HK-2 (cell line): ENCODE results near the gene PPP1CB.
"Not testable (repeated sequence)": the region's sequence is repeated elsewhere in the genome, so short reads cannot be mapped to it uniquely, and the experiment has no call there.

Source experiments
- DNase-seq: peaks from one replicate; pipeline ENCODE4 v3.0.0-alpha.2; 2018; ENCODE audit not compliant: unreplicated experiment

The PPP1CB gene

DNA sequence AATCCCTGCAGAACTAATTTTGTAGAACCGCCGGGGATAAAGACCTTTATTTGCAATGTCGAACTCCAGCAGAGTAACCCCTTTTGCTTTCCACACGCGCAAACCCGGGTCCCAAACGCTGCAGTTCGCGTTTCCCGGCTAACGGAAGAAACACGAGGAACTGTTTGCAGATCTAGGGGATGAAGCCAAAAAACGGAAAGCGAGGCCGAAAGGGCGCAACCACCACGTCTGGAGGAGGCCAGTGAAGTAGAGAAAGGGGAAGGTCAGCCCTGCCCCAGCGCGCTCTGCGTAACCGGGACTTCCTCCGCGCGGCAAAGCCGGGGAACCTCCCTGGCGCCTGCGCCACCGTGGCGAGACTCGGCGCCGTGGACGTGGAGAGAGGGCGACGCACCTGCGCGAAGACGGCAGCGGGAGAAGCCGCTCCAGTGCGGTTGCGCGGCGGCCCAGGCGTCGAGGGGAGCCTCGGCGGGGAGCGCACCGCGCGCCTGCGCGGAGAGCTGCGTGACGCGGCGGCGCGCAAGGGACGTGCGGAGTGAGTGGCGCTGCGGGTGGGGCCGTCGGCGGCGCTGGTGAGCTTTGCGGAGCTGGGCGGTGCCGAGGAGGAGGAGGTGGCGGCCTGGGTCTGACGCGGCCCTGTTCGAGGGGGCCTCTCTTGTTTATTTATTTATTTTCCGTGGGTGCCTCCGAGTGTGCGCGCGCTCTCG is at the start of gene PPP1CB:
Gene PPP1CB, plus strand, starts transcription at position 579 of the 704 bp plus-strand sequence. CDS start 295 bp downstream, outside the sequence.
- peak; percentile 96 for DNase-seq

DNA sequence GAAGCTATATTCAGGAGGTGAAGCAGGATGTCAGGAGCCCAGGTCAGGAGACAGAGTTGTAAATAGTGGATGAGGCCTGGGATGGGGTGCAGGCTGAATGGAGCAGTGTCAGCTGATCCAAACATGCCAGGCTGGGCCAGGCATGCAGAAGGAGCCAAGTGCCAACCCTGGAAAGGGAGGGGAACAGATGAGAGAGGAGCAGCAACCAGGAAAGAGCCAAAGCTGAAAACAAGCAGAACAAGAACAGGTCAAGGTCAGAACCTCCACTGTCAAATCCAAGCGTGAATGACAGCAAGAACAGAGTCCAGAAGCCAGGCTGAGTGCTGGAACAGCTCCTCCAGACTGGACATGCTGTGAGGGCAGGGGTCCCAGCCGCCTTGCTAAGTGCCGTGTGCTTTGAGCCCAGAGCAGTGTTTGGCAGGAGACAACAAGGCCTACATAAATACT is 49.2 kb upstream of the PPP1CB start:
- no peak for DNase-seq

DNA sequence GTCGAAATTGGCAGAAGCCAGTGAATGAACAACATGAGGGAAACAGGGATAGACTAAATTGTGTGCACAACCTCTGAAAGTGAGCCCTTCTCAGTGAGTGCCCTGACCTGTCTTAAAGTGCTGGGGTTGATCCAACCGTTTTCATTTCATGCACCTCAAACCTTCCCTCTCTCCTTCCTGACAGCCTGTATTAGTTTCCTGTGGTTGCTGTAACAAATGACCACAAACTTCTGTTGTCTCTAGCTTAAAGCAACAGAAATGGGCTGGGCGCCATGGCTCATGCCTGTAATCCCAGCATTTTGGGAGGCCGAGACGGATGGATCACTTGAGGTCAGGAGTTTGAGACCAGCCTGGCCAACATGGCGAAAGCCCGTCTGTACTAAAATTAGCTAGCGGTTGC is 48.8 kb upstream of the PPP1CB start:
- DNase-seq = no peak

DNA sequence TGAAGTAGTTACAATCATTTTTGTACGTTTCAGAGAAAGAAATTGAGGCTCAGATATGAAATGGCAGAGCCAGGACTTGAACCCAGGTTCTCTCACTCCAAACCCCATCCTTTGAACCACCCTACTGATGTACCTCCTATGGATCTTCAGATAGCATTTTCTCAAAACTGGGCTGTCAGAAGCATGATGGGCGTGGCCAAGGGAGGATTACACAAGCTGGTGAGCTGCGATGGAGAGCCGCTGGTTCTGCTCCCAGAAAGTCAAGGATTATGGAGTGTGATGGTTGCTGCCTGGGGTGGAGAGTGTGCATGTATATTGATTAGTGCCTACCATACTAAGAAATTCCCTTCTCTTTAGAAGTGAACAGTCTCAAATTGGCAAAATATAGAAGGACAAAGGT is 47.0 kb upstream of the PPP1CB start:
- no peak for DNase-seq

DNA sequence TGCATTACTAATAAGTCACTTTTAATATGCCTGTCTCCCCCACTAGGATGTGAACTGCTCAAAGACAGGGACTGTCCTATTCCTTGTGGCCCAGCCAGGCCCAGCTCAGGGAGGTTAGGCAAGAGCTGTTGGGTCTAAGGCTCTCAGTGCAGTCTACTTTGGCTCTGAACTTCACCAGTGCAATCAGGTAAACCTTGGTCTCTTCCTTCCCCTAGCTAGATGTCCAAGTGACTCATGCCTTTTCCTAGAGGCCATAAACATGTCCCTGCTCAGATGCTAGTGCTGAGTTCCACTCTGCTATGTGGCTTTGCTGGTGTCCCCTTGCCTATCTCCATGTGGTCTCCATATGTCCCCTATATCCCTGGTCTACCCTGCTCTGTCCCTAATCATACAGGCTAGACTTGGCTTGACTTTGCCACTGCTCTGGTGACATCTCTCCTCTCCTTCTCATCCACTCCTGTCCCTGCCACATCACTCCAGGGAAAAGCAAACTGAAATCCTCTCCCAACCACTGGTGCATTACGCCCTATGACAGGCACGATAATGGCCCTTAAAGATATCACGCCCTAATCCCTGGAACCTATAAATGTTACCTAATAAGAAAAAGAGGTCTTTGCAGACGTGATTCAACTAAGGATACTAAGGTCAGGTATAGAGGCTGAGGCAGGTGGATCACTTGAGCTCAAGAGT is 45.7 kb upstream of the PPP1CB start:
- DNase-seq = no peak

DNA sequence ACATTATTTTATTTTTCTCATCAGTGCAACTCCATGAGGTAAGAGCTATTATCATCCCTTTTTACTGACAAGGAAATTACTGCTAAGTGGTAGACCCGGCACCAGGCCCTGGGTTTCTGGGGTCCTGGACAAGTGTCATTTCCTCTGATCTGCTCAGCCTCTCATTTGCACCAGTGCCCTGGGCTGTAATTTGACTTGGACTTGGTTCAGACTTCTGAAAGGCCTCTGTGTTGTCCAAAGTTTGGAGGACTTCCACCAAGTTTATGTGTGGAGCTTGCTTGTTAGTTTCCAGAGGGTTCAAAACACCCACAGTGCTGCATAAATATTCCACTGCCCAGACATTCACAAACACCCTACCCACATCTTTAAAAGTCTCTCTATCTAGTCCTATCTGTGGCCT is 44.0 kb upstream of the PPP1CB start:
- no peak for DNase-seq

DNA sequence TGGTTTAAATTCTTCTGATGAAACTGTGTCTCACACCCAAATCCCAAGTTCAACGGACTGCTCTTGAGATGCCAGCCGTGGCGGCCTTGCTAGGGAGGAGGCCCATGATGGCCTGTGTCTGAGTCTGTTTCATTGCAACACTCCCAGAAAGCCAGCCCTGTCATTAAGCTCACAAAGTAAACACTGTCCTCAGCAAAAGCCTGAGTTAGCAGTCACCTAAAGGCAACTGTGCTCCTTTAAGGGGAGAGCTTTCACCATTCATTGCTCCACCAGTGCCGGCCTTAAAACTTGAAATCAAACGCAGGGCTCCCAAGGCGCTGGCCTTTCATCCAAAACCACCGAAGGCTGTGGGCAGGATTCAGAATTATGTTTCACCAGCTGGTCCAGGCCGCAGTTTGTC is 42.5 kb upstream of the PPP1CB start:
- DNase-seq = no peak

DNA sequence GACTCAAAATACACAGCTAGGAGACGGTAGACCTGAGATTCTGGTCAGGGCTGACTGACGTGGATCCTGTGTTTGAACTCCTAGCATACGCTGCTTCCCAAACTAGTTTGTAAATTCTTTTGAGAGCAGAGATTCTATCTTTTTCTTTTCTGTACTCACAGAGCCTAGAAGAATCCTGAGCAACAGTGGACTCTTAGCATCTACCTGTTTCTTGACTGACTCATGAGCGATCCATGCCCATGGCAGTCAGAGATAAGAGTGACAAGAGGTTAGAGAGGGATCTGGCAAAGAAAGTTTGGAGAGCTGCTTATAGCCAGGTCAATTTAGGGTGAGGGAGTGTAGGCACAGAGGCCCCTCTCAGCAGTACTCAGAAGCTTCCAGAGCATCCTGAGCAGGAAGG is 41.1 kb upstream of the PPP1CB start:
- no peak for DNase-seq

DNA sequence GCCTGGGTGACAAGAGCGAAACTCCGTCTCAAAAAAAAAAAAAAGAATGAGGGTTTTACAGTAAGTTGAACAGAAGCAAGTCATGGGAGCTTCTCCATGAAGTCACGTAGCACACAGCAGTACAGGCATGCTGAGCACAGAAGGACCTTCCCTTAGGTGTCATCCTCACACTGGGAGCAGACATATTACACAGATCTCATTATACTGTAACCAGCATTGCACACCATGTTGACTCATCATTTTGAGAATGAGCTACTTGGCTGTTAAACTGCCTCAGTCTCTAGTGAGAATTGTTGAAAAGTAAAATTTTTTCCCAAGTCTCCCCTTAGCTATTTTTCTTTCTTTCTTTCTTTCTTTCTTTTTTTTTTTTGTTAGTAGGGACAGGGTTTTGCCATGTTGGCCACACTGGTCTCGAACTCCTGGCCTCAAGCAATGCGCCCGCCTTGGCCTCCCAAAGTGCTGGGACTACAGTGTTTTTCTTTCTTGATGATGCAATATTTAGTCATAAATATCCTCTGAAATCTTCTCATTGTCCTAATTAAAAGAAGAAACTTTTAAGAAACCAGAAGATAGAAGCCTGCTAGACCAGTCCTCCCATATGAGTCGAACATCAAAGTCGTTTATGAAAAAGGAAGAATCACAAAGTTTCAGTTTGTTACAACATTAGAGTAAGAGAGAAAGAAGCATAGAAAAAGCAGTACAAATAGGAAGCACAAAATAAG is 37.9 kb upstream of the PPP1CB start:
- no peak for DNase-seq

DNA sequence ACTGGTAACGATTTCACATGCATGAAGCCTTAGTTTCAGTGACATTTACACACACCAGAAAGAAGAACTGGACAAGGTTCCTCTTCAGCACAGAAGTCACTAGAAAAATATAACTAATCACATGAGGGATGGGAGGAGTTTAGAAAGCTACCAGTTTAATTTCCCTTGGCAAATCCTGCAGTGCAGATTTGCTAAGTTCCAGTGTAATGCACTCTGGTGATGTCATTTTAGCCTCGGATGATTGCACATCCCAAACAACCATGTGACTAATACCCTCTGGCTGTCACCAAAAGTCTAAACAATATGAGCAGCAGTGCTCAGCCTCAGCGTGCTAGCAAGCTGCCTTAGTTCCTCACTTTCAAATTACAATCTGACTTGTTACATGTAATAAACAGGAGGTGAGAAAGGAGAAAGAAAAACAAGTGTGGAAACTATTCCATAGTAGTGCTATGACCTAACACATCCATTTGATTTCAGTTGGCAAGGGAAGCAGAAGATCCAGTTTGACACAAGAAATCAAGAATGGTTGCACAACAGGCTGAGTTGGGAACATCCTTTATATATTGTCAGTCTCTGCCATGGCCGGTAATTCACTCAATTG is 35.3 kb upstream of the PPP1CB start:
- DNase-seq = peak; percentile 44

DNA sequence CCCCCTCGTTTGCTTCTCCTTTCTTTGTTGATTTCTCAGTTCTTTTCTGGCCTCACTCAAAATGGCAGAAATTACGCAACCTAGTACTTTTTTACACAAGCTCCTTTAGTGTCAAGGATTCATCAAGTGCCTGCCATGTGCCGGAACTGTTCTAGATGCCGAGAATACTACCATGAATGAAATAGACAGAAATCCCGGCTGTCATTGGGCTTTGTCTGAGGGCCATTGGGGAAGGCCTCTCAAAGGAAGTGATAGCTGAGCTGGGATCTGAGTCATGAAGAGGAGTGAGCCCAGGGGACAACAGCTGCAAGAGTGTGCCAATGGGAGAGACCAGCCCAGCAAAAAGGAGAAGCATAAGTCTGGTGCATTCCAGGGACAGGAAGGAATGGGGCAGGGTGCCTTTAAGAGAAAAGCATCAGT is 34.3 kb upstream of the PPP1CB start:
- peak; percentile 62 for DNase-seq

DNA sequence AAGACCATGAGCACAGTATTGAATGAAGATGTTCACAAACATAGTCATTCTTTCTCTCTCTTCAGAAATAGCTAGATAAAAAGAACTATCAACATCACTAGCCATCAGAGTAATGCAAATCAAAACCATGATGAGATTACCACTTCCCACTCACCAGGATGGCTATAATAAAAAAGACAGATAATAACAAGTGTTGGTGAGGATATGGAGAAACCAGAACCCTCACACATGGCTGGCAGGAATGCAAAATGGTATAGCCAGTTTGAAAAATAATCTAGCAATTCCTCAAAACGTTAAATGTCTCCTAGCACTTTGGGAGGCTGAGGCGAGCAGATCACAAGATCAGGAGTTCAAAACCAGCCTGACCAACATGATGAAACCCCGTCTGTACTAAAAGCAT is 31.3 kb upstream of the PPP1CB start:
- DNase-seq = no peak

DNA sequence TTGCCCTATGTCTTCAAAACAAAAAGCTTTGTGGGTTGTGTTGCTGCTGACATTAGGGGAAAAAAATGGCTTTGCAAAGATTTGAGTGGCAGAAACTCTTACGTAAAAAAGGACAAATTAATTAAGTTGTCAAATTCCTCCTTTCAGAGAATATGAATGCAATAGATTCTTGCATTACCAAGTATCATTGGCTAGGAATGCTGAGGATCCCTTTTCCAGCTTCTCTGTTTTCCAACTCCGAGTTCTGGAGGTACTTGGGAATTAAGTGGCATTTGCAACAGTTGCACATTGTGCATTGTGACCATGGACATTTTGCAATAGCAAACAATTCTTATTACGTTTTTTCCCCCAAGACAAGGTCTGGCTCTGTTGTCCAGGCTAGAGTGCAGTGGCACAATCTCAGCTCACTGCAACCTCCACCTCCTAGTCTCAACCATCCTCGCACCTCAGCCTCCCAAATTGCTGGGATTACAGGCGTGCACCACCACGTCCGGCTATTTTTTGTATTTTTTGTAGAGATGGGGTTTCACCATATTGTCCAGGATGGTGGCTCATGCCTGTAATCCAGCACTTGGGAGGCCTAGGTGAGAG is 29.9 kb upstream of the PPP1CB start:
- no peak for DNase-seq

DNA sequence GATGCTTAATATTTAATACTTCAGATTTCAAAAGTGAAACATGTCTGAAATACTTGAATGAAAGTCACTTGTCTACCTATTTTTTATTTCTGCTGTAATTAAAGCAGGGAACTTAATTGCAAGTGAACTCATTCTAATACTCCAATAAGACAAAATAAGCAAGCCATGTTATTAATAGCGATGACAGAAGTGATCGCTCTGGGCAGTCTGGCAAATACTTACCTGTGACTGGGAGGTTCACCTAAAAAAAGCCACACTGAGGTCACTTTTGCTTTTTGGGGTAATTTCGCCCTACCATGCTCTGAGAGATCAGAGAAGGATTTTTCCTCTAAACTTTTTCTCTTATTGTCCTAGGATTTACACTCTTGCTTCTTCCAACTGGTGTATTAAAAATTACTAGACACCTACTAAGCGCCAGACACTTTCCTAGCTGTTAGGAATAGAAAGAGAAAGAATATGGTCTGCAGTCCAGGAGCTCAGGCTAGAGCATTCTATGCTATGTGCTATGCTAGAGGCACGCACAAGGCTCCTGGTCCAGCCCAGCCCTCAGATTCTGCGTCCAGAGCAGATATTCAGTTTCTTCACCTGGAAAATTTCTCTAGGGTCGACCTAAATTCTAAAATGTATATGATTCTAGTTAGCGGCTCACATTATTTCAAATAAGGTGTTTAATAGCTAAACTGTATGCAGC is 26.5 kb upstream of the PPP1CB start:
- DNase-seq = no peak

DNA sequence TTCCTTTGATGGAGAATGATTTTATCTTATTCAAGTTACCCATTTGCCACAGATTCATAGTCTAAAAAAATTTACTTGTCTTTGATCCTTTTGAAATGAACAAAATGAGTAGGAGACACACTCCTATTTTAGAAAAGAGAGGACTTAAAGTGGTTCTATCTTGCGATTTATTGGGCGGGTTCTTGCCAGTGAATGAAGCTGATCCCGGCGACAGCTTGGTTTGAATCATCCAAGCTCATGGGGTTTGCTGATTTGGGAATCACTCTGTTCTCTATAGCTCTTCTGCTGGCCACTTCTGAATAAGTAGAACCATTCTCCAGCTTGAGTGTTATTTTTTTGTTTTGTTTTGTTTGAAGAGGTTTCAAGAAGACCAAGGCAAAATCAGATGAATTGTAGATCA is 25.5 kb upstream of the PPP1CB start:
- no peak for DNase-seq

DNA sequence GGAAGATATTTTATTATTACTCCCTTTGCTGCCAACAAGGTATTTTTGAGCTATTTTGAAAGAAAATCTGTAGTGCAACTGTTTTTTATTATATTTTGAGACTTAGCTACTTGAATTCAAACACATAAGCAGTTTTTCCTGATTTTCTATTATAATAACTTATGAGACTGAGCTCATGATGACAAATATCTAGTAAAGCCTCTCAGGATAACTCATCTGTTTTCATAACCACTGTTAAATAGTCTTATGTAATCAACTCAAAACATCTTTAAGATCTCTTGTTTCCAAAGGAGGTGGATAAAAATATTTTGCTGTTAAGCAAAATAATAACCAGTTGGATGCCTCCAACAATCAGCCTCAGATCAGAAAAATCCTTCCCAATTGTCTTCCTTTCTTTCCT is 21.9 kb upstream of the PPP1CB start:
- DNase-seq = no peak

DNA sequence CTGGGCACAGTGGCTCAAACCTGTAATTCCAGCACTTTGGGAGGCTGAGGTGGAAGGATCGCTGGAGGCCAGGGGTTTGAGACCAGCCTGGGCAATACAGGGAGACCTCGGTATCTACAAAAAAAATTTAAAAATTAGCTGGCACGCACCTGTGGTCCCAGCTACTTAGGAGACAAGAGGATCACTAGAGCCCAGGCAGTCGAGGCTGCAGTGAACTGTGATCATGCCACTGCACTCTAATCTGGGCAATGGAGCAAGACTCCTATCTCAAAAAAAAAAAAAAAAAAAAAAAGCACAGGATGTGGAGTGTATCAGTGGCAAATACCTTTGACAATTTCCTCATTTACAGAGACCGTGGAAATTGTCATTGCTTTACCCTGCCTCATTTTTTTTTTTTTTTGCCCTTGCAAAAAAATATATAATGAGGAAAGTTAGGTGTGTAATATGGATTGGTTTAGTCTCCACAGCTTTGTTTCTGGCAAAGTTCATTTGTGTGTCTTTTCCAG is 20.9 kb upstream of the PPP1CB start:
- DNase-seq = no peak

DNA sequence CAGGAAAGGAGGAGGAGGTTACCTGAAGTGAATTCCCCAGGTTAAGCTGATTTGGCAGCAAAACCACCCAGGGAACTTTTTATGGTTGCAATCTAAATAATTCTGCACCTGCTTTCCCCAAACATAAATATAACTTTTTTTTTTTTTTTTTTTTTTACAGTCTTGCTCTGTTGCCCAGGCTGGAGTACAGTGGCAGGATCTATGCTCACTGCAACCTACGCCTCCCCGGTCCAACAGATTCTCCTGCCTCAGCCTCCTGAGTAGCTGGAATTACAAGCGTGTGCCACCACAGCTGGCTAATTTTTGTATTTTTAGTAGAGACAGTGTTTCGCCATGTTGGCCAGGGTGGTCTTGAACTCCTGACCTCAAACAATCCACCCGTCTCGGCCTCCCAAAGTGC is 16.1 kb upstream of the PPP1CB start:
- DNase-seq = no peak

DNA sequence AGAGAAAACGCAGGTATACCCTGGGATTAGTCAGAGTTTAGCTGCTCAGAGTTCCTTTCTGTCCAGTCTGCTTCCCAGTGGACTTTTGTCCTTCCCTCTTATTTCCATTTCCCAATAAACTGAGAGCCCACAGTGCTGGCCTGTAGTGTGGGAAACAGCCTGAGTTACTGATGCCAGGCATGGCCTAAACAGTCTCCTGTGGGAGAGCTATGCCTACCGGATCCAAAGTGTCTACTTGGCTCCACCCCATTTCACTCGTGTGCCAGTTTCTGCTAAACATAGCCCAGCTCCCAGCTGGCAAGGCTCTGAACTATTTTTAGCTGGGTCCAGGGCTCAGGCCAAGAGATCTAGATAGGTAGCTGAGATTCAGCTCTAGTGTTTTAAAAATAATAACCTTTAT is 15.6 kb upstream of the PPP1CB start:
- DNase-seq = no peak

DNA sequence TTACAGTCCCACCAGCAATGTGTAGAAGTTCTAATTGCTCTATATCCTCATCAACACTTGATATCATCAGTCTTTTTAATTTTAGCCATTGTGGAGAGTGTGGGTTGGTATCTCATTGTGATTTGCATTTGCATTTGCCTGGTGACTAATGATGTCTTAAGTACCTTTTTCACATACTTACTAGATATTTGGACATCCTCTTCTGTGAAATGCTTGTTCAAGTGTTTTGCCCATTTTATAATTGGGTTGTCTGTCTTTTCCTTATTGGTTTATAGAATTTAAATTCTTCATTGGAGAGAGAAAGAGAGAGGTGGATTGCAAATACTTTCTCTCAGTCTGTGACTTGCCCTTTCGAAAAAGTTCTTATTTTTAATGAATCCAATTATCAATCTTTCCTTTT is 14.0 kb upstream of the PPP1CB start:
- no peak for DNase-seq

DNA sequence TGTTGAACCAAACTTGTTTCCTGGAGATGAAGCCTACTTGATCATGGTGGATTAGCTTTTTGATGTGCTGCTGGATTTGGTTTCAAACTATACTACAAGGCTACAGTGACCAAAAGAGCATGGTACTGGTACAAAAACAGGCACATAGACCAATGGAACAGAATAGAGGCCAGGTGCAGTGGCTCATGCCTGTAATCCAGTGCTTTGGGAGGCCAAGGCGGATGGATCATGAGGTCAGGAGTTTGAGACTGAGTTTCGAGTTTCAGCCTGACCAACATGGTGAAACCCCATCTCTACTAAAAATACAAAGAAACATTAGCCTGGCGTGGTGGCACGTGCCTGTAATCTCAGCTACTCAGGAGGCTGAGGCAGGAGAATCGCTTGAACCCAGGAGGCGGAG is 9.0 kb upstream of the PPP1CB start:
- DNase-seq = not testable (repeated sequence)
